SK-N-SH (cell line): ENCODE measurements around the gene TMEM51. TPM values are rescaled to one million over a fixed set of nuclear protein-coding genes. Genes with fewer than 3 reads are reported as not detected.
A peak's percentile ranks its signal among the peaks of the same experiment; 100 is the strongest.

Source experiments
- CTCF ChIA-PET: fragments of 300-600, 350-600 bp; formaldehyde crosslinking; extraction: SDS; loops from one replicate; lab custom pipeline; 2021; lab: Yijun Ruan, JAX
- POLR2A ChIA-PET: fragments of 350-600 bp; sonication (Branson Sonifier 250); formaldehyde crosslinking; extraction: SDS; loops from one replicate; lab custom pipeline; 2020; ENCODE audit warnings: antibody characterized with exemption, inconsistent platforms; lab: Yijun Ruan, JAX
- DNase-seq: peaks from one replicate; pipeline ENCODE4 v3.0.0; 2012
- H2AFZ ChIP-seq: fragments of 200-600 bp; sonication (generic); 2 replicates; pipeline ENCODE4 v1.8.1; 2016; ENCODE audit warnings: antibody characterized with exemption, mild to moderate bottlenecking, low read depth
- H3F3A ChIP-seq: fragments of 200-600 bp; sonication (generic); replicated peaks from 2 replicates; pipeline ENCODE3; 2016; ENCODE audit warnings: antibody characterized with exemption, mild to moderate bottlenecking; ENCODE audit not compliant: insufficient read depth
- H3K27ac ChIP-seq, 2 experiments: fragments of 200-500 bp in 1 of 2; fragments of 200-600 bp in 1 of 2; sonication (Bioruptor generic) in 1 of 2; sonication (generic), shearing (Covaris generic) in 1 of 2; 2 replicates each; pipeline versions ENCODE4 v1.5.1 to v1.6.1; 2014 to 2016; ENCODE audit warnings: low read depth in 2 of 2, inconsistent platforms in 1 of 2, low read length in 1 of 2, mild to moderate bottlenecking in 1 of 2, mixed read lengths in 1 of 2
- H3K27me3 ChIP-seq: fragments of 200-600 bp; sonication (generic), shearing (Covaris generic); 2 replicates; pipeline ENCODE4 v1.6.1; 2016; ENCODE audit warnings: mixed run types; ENCODE audit not compliant: insufficient read depth
- H3K36me3 ChIP-seq, 2 experiments: fragments of 200-500 bp in 1 of 2; fragments of 200-600 bp in 1 of 2; sonication (Bioruptor generic) in 1 of 2; sonication (generic) in 1 of 2; replicated peaks in 1 of 2; 2 replicates each; pipeline versions ENCODE3 to v1.5.1; 2014 to 2016; ENCODE audit warnings: low read length in 1 of 2, mild to moderate bottlenecking in 1 of 2; ENCODE audit not compliant: insufficient read depth in 2 of 2, control insufficient read depth in 1 of 2
- H3K4me1 ChIP-seq, 2 experiments: fragments of 200-500 bp in 1 of 2; fragments of 200-600 bp in 1 of 2; sonication (Bioruptor generic) in 1 of 2; sonication (generic), shearing (Covaris generic) in 1 of 2; 2 replicates each; pipeline versions ENCODE4 v1.5.1 to v1.6.1; 2014 to 2016; ENCODE audit warnings: low read depth in 1 of 2, low read length in 1 of 2, mixed run types in 1 of 2; ENCODE audit not compliant: insufficient read depth in 2 of 2, control insufficient read depth in 1 of 2
- H3K4me2 ChIP-seq: fragments of 200-600 bp; sonication (generic), shearing (Covaris generic); 2 replicates; pipeline ENCODE4 v1.6.1; 2017; ENCODE audit warnings: mixed run types
- H3K4me3 ChIP-seq, 2 experiments: fragments of 200-500 bp in 1 of 2; fragments of 200-600 bp in 1 of 2; sonication (Bioruptor generic) in 1 of 2; sonication (generic), shearing (Covaris generic) in 1 of 2; 2 replicates each; pipeline versions ENCODE4 v1.5.1 to v1.8.1; 2014 to 2016; ENCODE audit warnings: low read depth in 2 of 2, inconsistent platforms in 1 of 2, low read length in 1 of 2, mild to moderate bottlenecking in 1 of 2, mixed read lengths in 1 of 2, moderate library complexity in 1 of 2
- H3K79me2 ChIP-seq: fragments of 200-600 bp; sonication (generic); 2 replicates; pipeline ENCODE4 v1.8.1; 2017; ENCODE audit warnings: mild to moderate bottlenecking; ENCODE audit not compliant: insufficient read depth
- H3K9ac ChIP-seq: fragments of 200-600 bp; sonication (generic); 2 replicates; pipeline ENCODE4 v1.6.1; 2017; ENCODE audit warnings: mixed run types
- H3K9me2 ChIP-seq: fragments of 200-600 bp; sonication (generic); 2 replicates; pipeline ENCODE4 v1.6.1; 2017; ENCODE audit warnings: mixed run types
- H3K9me3 ChIP-seq: fragments of 200-600 bp; sonication (generic); 2 replicates; pipeline ENCODE4 v1.6.1; 2017; ENCODE audit warnings: mixed run types, mild to moderate bottlenecking, moderate library complexity
- H4K20me1 ChIP-seq: fragments of 200-600 bp; sonication (generic); 2 replicates; pipeline ENCODE4 v1.6.1; 2017; ENCODE audit warnings: mild to moderate bottlenecking, mixed run types; ENCODE audit not compliant: insufficient read depth
- CHD2 ChIP-seq: fragments of 150-350 bp; IDR thresholded peaks from 2 replicates; pipeline ENCODE4 v1.6.1; 2018; ENCODE audit warnings: low read length; ENCODE audit not compliant: partially characterized antibody
- ELF1 ChIP-seq: IDR thresholded peaks from 2 replicates; pipeline ENCODE4 v1.4.0; 2012
- EP300 ChIP-seq, 2 experiments: IDR thresholded peaks; 2 replicates each; pipeline versions ENCODE4 v1.4.0 to v1.6.1; 2012; ENCODE audit warnings: borderline replicate concordance in 1 of 2, low read depth in 1 of 2, low read length in 1 of 2
- EZH2phosphoT487 ChIP-seq: fragments of 200-600 bp; sonication (generic); IDR thresholded peaks from 2 replicates; pipeline ENCODE4 v1.6.1; 2017; ENCODE audit warnings: low read depth, mixed run types, mild to moderate bottlenecking, antibody characterized with exemption, moderate library complexity, borderline replicate concordance
- FOXJ3 ChIP-seq: sonication (generic); formaldehyde crosslinking; IDR thresholded peaks from 2 replicates; pipeline ENCODE4 v1.5.1; 2020; ENCODE audit warnings: mild to moderate bottlenecking, missing genetic modification reagents
- FOXM1 ChIP-seq: IDR thresholded peaks from 2 replicates; pipeline ENCODE4 v1.4.0; 2012; ENCODE audit warnings: low read depth, mild to moderate bottlenecking
- GATA2 ChIP-seq: sonication (generic); formaldehyde crosslinking; IDR thresholded peaks from 2 replicates; pipeline ENCODE4 v1.5.0; 2020; ENCODE audit warnings: mild to moderate bottlenecking, missing genetic modification reagents
- JUND ChIP-seq: IDR thresholded peaks from 2 replicates; pipeline ENCODE4 v1.4.0; 2012
- MEF2A ChIP-seq: IDR thresholded peaks from 2 replicates; pipeline ENCODE4 v1.4.0; 2012; ENCODE audit warnings: low read depth, borderline replicate concordance
- NFIC ChIP-seq: IDR thresholded peaks from 2 replicates; pipeline ENCODE4 v1.4.0; 2012; ENCODE audit warnings: borderline replicate concordance
- NRF1 ChIP-seq: IDR thresholded peaks from 2 replicates; pipeline ENCODE4 v1.6.1; 2012; ENCODE audit warnings: low read depth, mild to moderate bottlenecking, low read length
- POLR2AphosphoS5 ChIP-seq: IDR thresholded peaks from 2 replicates; pipeline ENCODE4 v1.6.1; 2012; ENCODE audit warnings: low read depth, low read length
- RCOR1 ChIP-seq: fragments of 150-350 bp; IDR thresholded peaks from 2 replicates; pipeline ENCODE4 v1.6.1; 2017; ENCODE audit warnings: antibody characterized with exemption, low read length
- SIN3A ChIP-seq: IDR thresholded peaks from 2 replicates; pipeline ENCODE4 v1.6.1; 2012; ENCODE audit warnings: low read depth, mild to moderate bottlenecking, low read length, moderate library complexity, borderline replicate concordance
- SMC3 ChIP-seq: IDR thresholded peaks from 2 replicates; pipeline ENCODE4 v1.6.1; 2012; ENCODE audit warnings: low read depth, low read length, improper control_type of control experiment
- TEAD4 ChIP-seq: IDR thresholded peaks from 2 replicates; pipeline ENCODE4 v1.4.0; 2012; ENCODE audit warnings: mild to moderate bottlenecking, borderline replicate concordance; ENCODE audit not compliant: insufficient read depth
- WGBS: methylation state at CpG from one replicate; pipeline ENCODE4 v1.1.6; 2017; ENCODE audit warnings: low lambda C conversion rate; 5-methylcytosine and 5-hydroxymethylcytosine counted together
- polyA plus RNA-seq, 3 experiments: library from polyadenylated mRNA; depleted of rRNA; stranded (reverse); fragments of >200 nt; gene quantifications; 2 replicates each; pipeline ENCODE4 v1.2.3, GENCODE V29; 2012
- TF ChIP-seq, protein P1 (sequence below): IDR thresholded peaks from 2 replicates; pipeline ENCODE4 v1.4.0; 2012; ENCODE audit warnings: low read depth
- TF ChIP-seq, protein P2 (sequence below): IDR thresholded peaks from 2 replicates; pipeline ENCODE4 v1.4.0; 2012; ENCODE audit warnings: low read depth, borderline replicate concordance
- TF ChIP-seq, protein P3 (sequence below): fragments of 150-350 bp; IDR thresholded peaks from 2 replicates; pipeline ENCODE4 v1.6.1; 2017; ENCODE audit warnings: antibody characterized with exemption, low read length, low read depth, borderline replicate concordance

Gene TMEM51
- polyA plus RNA-seq, 1 of the 3 experiments (the other 2 are of a cell fraction), result 25.6 TPM

DNA sequence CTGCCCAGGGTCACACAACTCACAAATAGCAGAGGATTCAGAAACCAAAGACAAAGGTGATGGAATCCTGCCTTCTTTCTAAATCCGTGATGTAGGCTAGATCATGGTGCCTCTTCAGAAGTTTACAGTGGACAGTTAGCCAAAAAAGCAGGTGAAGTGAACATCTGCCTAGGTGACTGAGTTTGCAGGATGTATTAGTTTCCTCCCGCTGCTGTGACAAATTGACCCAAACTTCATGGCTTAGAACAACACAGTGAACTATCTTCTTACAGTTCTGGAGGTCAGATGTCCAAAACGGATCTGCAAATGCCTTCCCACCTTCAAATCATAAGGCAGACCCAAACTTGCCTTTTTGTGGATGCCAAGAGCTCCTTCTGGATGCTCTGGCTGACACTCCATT lies 3.2 kb upstream of the TMEM51 start:
- Histone ChIP-seq H3K79me2 (peaks cover 5% of the 10 kb centered on the region; the same call in 1 of the 2 replicates), H3K27me3 (no peaks in the 10 kb centered on the region), H3K27ac (peak overlapping the region in 1 of 2 experiments; percentile 100; a peak in 3 of 4 replicates), H3K9ac (no peak overlapping the region), H3K4me2 (no peak overlapping the region), H3F3A (peaks cover 5% of the 10 kb centered on the region)
- no peak for DNase-seq
- TF ChIP-seq, protein P1, sequence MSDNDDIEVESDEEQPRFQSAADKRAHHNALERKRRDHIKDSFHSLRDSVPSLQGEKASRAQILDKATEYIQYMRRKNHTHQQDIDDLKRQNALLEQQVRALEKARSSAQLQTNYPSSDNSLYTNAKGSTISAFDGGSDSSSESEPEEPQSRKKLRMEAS, result no peak
- TF ChIP-seq, protein P2, sequence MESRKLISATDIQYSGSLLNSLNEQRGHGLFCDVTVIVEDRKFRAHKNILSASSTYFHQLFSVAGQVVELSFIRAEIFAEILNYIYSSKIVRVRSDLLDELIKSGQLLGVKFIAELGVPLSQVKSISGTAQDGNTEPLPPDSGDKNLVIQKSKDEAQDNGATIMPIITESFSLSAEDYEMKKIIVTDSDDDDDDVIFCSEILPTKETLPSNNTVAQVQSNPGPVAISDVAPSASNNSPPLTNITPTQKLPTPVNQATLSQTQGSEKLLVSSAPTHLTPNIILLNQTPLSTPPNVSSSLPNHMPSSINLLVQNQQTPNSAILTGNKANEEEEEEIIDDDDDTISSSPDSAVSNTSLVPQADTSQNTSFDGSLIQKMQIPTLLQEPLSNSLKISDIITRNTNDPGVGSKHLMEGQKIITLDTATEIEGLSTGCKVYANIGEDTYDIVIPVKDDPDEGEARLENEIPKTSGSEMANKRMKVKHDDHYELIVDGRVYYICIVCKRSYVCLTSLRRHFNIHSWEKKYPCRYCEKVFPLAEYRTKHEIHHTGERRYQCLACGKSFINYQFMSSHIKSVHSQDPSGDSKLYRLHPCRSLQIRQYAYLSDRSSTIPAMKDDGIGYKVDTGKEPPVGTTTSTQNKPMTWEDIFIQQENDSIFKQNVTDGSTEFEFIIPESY, result no peak
- TF ChIP-seq SIN3A, result no peak
- TF ChIP-seq, all 33 proteins: peak for 0
- WGBS, result 87% methylated on average over 3 of the region's 3 CpGs
- Histone ChIP-seq H3K36me3 (no peaks in the 10 kb centered on the region), H2AFZ (no peak overlapping the region), H4K20me1 (no peaks in the 10 kb centered on the region), H3K9me2 (no peaks in the 10 kb centered on the region), H3K4me1 (peaks cover under 1 to 64% of the 10 kb centered on the region in 2 experiments; a peak in 3 of 4 replicates), H3K9me3 (no peaks in the 10 kb centered on the region), H3K4me3 (no peak overlapping the region; a peak in 1 of 4 replicates)
- CTCF ChIA-PET, result interaction anchor here (3.5 to 9.8 kb wide), 5 partner anchors 10 to 121 kb away, joined by 37 to 132 read pairs (median 70); no protein-coding TSS in a partner anchor
- POLR2A ChIA-PET, result interaction anchor here (1.0 to 4.7 kb wide), 6 partner anchors 9 to 121 kb away, joined by 3 to 88 read pairs (median 12); no protein-coding TSS in a partner anchor

DNA sequence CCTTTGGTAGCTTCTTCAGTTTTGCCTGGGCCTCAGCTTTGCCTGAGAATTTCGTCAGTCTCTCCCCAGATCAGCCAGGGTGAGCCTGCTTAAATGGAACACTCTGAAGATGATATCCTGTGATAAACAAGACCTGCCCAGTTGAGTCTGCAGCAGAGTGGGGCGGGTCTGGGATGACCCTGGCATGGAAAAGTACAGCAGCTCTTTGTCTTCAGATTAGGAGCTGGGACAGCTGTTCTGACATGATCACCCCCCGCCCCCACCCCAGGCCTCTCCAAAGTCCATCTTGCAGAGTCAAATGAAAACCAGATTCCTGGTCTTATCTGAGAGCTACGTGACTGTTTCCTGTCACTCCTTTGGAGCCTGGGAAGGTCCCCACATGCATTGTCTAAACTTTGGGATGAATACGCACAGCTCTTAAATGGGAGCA lies 2.2 kb upstream of the TMEM51 start:
- Histone ChIP-seq H3K4me2 (peak overlapping the region; percentile 93; the same call in 1 of the 2 replicates), H3K9me2 (no peaks in the 10 kb centered on the region), H3K9me3 (no peaks in the 10 kb centered on the region), H2AFZ (no peak overlapping the region), H3F3A (peaks cover 5% of the 10 kb centered on the region), H3K27me3 (no peaks in the 10 kb centered on the region), H3K79me2 (peaks cover 7% of the 10 kb centered on the region; the same call in 1 of the 2 replicates), H4K20me1 (no peaks in the 10 kb centered on the region), H3K27ac (peak overlapping the region in 1 of 2 experiments; percentile 100; a peak in 3 of 4 replicates), H3K4me1 (peaks cover 4 to 65% of the 10 kb centered on the region in 2 experiments; a peak in 3 of 4 replicates), H3K36me3 (no peaks in the 10 kb centered on the region), H3K4me3 (peak overlapping the region in 1 of 2 experiments; percentile 21; a peak in 1 of 4 replicates), H3K9ac (no peak overlapping the region)
- peak; percentile 78 for DNase-seq
- ChIA-PET POLR2A (interaction anchor here (0.7 to 4.7 kb wide), 16 partner anchors 10 to 609 kb away, joined by 3 to 88 read pairs (median 8); no protein-coding TSS in a partner anchor), CTCF (interaction anchor here (0.8 to 9.8 kb wide), 21 partner anchors 8 to 162 kb away, joined by 3 to 132 read pairs (median 11); partner anchors contain the start of gene FHAD1)
- 36% methylated on average over 4 of the region's 5 CpGs for WGBS
- TF ChIP-seq, protein P3, sequence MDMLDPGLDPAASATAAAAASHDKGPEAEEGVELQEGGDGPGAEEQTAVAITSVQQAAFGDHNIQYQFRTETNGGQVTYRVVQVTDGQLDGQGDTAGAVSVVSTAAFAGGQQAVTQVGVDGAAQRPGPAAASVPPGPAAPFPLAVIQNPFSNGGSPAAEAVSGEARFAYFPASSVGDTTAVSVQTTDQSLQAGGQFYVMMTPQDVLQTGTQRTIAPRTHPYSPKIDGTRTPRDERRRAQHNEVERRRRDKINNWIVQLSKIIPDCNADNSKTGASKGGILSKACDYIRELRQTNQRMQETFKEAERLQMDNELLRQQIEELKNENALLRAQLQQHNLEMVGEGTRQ, result no peak
- TF ChIP-seq EZH2phosphoT487, result no peak
- TF ChIP-seq EP300 (IDR thresholded peaks at IDR 0.05; ENCODE audit: borderline replicate concordance in 1 of 2, low read depth in 1 of 2, low read length in 1 of 2), result peak in 1 of 2 experiments; percentile 98; a peak in 2 of 4 replicates
- no peak for TF ChIP-seq ELF1
- no peak for TF ChIP-seq SMC3
- TF ChIP-seq FOXM1, result no peak
- no peak for TF ChIP-seq MEF2A
- TF ChIP-seq JUND, result no peak
- TF ChIP-seq NRF1, result no peak
- TF ChIP-seq, protein P1, result no peak
- TF ChIP-seq, protein P2, result no peak
- peak; percentile 65; the same call in 1 of the 2 replicates for TF ChIP-seq POLR2AphosphoS5
- peak; percentile 97 for TF ChIP-seq GATA2
- TF ChIP-seq CHD2, result peak; percentile 96
- TF ChIP-seq NFIC, result no peak
- TF ChIP-seq FOXJ3 (CRISPR knock-in tag), result peak; percentile 94
- TF ChIP-seq TEAD4, result no peak
- TF ChIP-seq RCOR1, result peak; percentile 96
